Adrenal gland (tissue), 12 donors: ENCODE data around the gene CAPN13. TPM values are rescaled to one million over a fixed set of nuclear protein-coding genes. Genes with fewer than 3 reads are reported as not detected.

ENCODE experiments used
- DNase-seq, 7 donors: peaks; one replicate each; pipeline ENCODE4 v3.0.0-alpha.2; 2019 to 2020
- H3K27ac ChIP-seq, 5 donors: fragments of 200-600 bp; sonication (generic) in 4 of 5; 1 replicate in 3 of 5; 2 replicates in 2 of 5; pipeline versions ENCODE4 v1.5.1 to v1.8.0; 2016 to 2020; ENCODE audit warnings: mild to moderate bottlenecking in 1 of 5
- H3K27me3 ChIP-seq: fragments of 200-600 bp; 2 replicates; pipeline ENCODE4 v1.8.0; 2021
- H3K36me3 ChIP-seq, 2 donors: fragments of 200-600 bp; replicated peaks in 1 of 2; 1 replicate in 1 of 2; 2 replicates in 1 of 2; pipeline versions ENCODE4 v1.5.1 to v1.8.0; 2018 to 2022
- H3K4me1 ChIP-seq, 2 donors: fragments of 200-600 bp; replicated peaks in 1 of 2; 1 replicate in 1 of 2; 2 replicates in 1 of 2; pipeline versions ENCODE4 v1.5.1 to v1.8.0; 2018 to 2021
- H3K4me3 ChIP-seq, 4 donors: fragments of 200-600 bp; sonication (generic) in 3 of 4; one replicate each; pipeline ENCODE4 v1.5.1; 2016 to 2018
- H3K9me3 ChIP-seq, 3 donors: fragments of 200-600 bp; sonication (generic) in 1 of 3; replicated peaks in 1 of 3; 1 replicate in 2 of 3; 2 replicates in 1 of 3; pipeline versions ENCODE4 v1.5.1 to v1.8.0; 2016 to 2021
- CTCF ChIP-seq, 6 experiments: fragments of 450-650 bp in 4 of 6; fragments of 200-600 bp in 2 of 6; sonication (generic) in 1 of 6; IDR thresholded peaks; 1 replicate in 5 of 6; 2 replicates in 1 of 6; pipeline versions ENCODE4 v1.5.1 to v1.8.0; 2016 to 2021; ENCODE audit warnings: antibody characterized with exemption in 6 of 6, mild to moderate bottlenecking in 2 of 6, moderate library complexity in 1 of 6
- POLR2A ChIP-seq, 2 donors: fragments of 450-650 bp; IDR thresholded peaks; one replicate each; pipeline ENCODE4 v1.6.1; 2017; ENCODE audit warnings: antibody characterized with exemption in 2 of 2, mild to moderate bottlenecking in 2 of 2, moderate library complexity in 1 of 2
- WGBS, 4 donors: extraction: QIAGEN DNeasy Blood & Tissue Kit in 2 of 4; methylation state at CpG; one replicate each; pipeline versions ENCODE4 v1.1.5 to v1.1.7; 2013 to 2017; 5-methylcytosine and 5-hydroxymethylcytosine counted together
- intact Hi-C, 2 donors: fragments of 100-400 bp; cut with DNase I; formaldehyde crosslinking; loops; one replicate each; pipeline versions ENCODE4 v1.14.1 to v1.15.0; 2022 to 2023
- polyA plus RNA-seq, 3 donors: library from polyadenylated mRNA; stranded (reverse); fragments of 200-250 nt in 2 of 3; fragments of 350-450 nt in 1 of 3; fragmentation: Illumina TruSeq in 1 of 3; extraction: RNeasy Lipid Tissue Mini Kit (QIAGEN cat#74804) in 1 of 3; gene quantifications; one replicate each; pipeline ENCODE4 v1.2.3, GENCODE V29; 2013 to 2014
- total RNA-seq, 9 donors: library from RNA; depleted of rRNA in 4 of 9; stranded (reverse); fragments of >200 nt in 4 of 9; fragments of 120-200 nt in 1 of 9; fragmentation: NEBNext Ultra II Directional in 1 of 9; extraction: Animal tissue kit (Norgen Biotek cat#: 25700) in 1 of 9; gene quantifications; one replicate each; pipeline versions ENCODE4 v1.1.0 to v1.2.4, GENCODE V29; 2013 to 2023
- donor health status: healthy with polysubstance abuse.
- donor health status: Bipolar disorder and iron deficiency.
- donor health status: DM: yes; HTN: yes; CAD: no.
- donor health status: DM: no; HTN: no; CAD: no.
- donor health status: DM: no; HTN: no; CAD: no.
- donor health status: DM: yes; HTN: yes; CAD: no.

Gene CAPN13
- total and polyA plus RNA-seq, 12 donors: 0.10 to 0.37 (median 0.23) TPM; not detected in 8

DNA sequence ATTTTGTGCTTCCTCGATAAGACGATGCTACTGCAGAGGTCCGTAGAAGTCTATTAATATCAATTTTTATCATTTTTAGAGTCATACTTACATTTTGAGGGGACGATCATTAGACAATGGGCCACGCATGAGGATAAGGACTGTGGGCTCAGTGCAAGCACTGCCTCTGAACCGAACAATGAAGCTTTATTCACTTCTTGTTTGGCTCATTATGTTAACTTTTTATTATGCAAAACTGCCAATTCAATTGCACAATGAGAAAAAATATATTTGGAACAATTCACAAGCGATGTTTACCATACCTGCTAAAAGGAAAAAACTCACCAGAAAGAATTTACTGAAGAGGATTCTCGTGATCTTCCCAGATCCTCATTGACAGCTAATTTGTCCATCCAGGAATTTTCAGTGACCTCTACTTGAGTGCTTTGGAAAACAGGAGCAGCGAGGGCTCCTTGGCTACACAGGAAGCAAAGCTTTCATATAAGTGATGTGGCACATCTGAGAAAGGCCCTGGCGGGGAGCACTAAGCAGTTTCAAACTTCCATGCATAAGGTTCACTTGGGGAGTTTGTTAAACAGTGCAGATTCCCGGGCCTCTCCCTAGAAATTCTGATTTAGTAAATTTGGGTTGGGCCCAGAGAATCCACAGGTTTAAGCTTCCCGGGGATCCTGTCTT is 13.3 kb upstream of the CAPN13 start:
- Histone ChIP-seq H3K4me1 (no peaks in the 10 kb centered on the region), H3K4me3 (no peak overlapping the region), H3K27me3 (no peaks in the 10 kb centered on the region), H3K9me3 (no peaks in the 10 kb centered on the region), H3K27ac (no peak overlapping the region), H3K36me3 (no peaks in the 10 kb centered on the region)
- intact Hi-C loops: no loop called here
- TF ChIP-seq CTCF (IDR thresholded peaks at IDR 0.05) (no peak), POLR2A (IDR thresholded peaks at IDR 0.05) (no peak)
- 68 to 81% (median 77%) methylated on average over 12 of the region's 12 CpGs for WGBS, 4 donors
- DNase-seq: no peak

GRCh38 chr2:30809938-30810337 is 2.7 kb upstream of the CAPN13 start:
- TF ChIP-seq CTCF (IDR thresholded peaks at IDR 0.05): no peak
- no peak for TF ChIP-seq POLR2A (IDR thresholded peaks at IDR 0.05)
- Histone ChIP-seq H3K4me1 (no peaks in the 10 kb centered on the region), H3K27me3 (no peaks in the 10 kb centered on the region), H3K4me3 (no peak overlapping the region), H3K9me3 (no peaks in the 10 kb centered on the region), H3K27ac (no peak overlapping the region), H3K36me3 (no peaks in the 10 kb centered on the region)
- DNase-seq: no peak
- intact Hi-C loops: no loop called here
- 58 to 64% (median 63%) methylated on average over 4 of the region's 4 CpGs for WGBS, 4 donors

DNA sequence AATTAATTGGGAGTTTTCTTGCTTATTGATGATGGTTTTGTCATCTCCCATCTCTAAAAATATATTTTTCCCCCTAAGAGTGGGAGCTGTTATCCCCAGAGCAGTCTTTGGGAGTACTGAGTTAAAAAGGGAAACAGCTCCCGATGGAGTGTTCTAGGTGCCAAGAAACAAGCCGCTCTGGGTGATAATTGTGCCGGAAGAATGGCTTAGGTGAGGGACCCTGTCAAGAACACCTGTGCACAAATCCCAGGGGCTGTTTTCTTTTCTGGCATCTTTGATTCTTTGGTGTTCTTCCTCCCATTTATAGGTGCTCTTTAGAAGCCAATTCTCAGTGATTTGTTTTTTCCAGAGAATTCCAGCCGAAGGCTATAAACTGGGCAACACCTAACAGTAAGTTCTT is 1.4 kb upstream of the CAPN13 start:
- no peak overlapping the region for H3K27ac ChIP-seq
- H3K4me1 ChIP-seq: no peaks in the 10 kb centered on the region
- no peaks in the 10 kb centered on the region for H3K9me3 ChIP-seq
- H3K27me3 ChIP-seq: no peaks in the 10 kb centered on the region
- no peaks in the 10 kb centered on the region for H3K36me3 ChIP-seq
- intact Hi-C loops: no loop called here
- no peak for DNase-seq
- WGBS, 4 donors: 81 to 87% (median 83%) methylated on average over 4 of the region's 4 CpGs
- TF ChIP-seq CTCF (IDR thresholded peaks at IDR 0.05) (no peak), POLR2A (IDR thresholded peaks at IDR 0.05) (no peak)
- no peak overlapping the region for H3K4me3 ChIP-seq

- intact Hi-C loops: no loop called here
- Histone ChIP-seq H3K4me3 (no peak overlapping the region), H3K27me3 (no peaks in the 10 kb centered on the region), H3K9me3 (no peaks in the 10 kb centered on the region), H3K27ac (no peak overlapping the region), H3K4me1 (no peaks in the 10 kb centered on the region), H3K36me3 (no peaks in the 10 kb centered on the region)
- peak in 1 of 7 donors; percentile 10 for DNase-seq
- TF ChIP-seq CTCF (IDR thresholded peaks at IDR 0.05) (no peak), POLR2A (IDR thresholded peaks at IDR 0.05) (no peak)
- 66 to 70% (median 68%) methylated on average over 6 of the region's 6 CpGs for WGBS, 4 donors
These were observed 4.0 kb downstream of the CAPN13 start for GRCh38 chr2:30803281-30803680.
